ENCODE data around the gene FAM131C.

GRCh38 chr1:16067933-16068332 is 5.5 kb downstream of the FAM131C start:
- TF ChIP-seq POLR2A (IDR thresholded peaks at IDR 0.05) (no peak), CTCF (IDR thresholded peaks at IDR 0.05) (no peak), POLR2AphosphoS5 (IDR thresholded peaks at IDR 0.05) (no peak)

Data from prostate gland (tissue), 2 donors.